NB4 (cell line): ENCODE measurements around the gene TMC3.

Experiments used
- MYC ChIP-seq: IDR thresholded peaks from 2 replicates; pipeline ENCODE4 v1.6.1; 2011; ENCODE audit warnings: low read depth, low read length
- POLR2A ChIP-seq: IDR thresholded peaks from 2 replicates; pipeline ENCODE4 v1.6.1; 2011; ENCODE audit warnings: mild to moderate bottlenecking; ENCODE audit not compliant: insufficient read length; ENCODE audit errors: extremely low read depth
- TF ChIP-seq, protein P1 (sequence below): IDR thresholded peaks from one replicate; pipeline ENCODE4 v1.5.1; 2012; ENCODE audit warnings: low read depth, low read length
- TF ChIP-seq, protein P2 (sequence below): IDR thresholded peaks from 2 replicates; pipeline ENCODE4 v1.6.1; 2011; ENCODE audit warnings: low read depth, low read length

DNA sequence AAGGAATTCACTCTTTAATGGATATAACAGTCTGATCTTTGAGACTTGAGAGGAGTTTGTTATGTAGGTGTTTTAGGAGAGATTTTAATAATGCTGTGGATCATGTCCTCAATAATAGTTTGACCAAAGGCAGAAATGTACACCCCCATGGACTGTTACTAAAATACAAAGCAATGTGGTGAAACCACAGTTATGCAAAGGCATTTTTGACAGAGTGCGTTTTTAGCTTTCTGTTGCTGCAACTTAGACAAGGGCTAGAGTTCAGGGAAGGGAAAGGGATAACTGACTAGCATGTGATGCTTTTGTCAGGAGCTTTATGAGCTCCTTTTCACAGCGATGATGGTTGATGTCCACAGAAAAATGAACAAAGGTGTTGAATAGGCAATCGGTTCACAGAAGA lies 46.5 kb downstream of the TMC3 start:
- TF ChIP-seq MYC (no peak), POLR2A (no peak)
- TF ChIP-seq, protein P1, sequence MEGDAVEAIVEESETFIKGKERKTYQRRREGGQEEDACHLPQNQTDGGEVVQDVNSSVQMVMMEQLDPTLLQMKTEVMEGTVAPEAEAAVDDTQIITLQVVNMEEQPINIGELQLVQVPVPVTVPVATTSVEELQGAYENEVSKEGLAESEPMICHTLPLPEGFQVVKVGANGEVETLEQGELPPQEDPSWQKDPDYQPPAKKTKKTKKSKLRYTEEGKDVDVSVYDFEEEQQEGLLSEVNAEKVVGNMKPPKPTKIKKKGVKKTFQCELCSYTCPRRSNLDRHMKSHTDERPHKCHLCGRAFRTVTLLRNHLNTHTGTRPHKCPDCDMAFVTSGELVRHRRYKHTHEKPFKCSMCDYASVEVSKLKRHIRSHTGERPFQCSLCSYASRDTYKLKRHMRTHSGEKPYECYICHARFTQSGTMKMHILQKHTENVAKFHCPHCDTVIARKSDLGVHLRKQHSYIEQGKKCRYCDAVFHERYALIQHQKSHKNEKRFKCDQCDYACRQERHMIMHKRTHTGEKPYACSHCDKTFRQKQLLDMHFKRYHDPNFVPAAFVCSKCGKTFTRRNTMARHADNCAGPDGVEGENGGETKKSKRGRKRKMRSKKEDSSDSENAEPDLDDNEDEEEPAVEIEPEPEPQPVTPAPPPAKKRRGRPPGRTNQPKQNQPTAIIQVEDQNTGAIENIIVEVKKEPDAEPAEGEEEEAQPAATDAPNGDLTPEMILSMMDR = no peak
- TF ChIP-seq, protein P2, sequence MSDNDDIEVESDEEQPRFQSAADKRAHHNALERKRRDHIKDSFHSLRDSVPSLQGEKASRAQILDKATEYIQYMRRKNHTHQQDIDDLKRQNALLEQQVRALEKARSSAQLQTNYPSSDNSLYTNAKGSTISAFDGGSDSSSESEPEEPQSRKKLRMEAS = no peak
